Measurements from ENCODE around the gene RBBP8NL.

Gene RBBP8NL

GRCh38 chr20:62437927-62438326, 10.6 kb upstream of the RBBP8NL start:
- WGBS, 2 experiments (ENCODE audit: insufficient coverage in 2 of 2), result 93 to 94% methylated on average over 24 of the region's 24 CpGs
- no peaks in the 10 kb centered on the region for H3K4me1 ChIP-seq (ENCODE audit: control insufficient read depth, insufficient read depth, low read length, poor library complexity, severe bottlenecking)
- H3K9me3 ChIP-seq (ENCODE audit: control insufficient read depth, low read length), result no peaks in the 10 kb centered on the region
- H3K4me3 ChIP-seq (ENCODE audit: extremely low read depth, insufficient read depth, low read length, poor library complexity, severe bottlenecking), result no peak overlapping the region
- no peaks in the 10 kb centered on the region for H3K36me3 ChIP-seq (ENCODE audit: control insufficient read depth, insufficient read depth, low read length)
- no peak overlapping the region for H3K27ac ChIP-seq (ENCODE audit: low read depth, low read length, severe bottlenecking)

GRCh38 chr20:62437496-62437895, 10.2 kb upstream of the RBBP8NL start:
- Histone ChIP-seq H3K4me3 (ENCODE audit: extremely low read depth, insufficient read depth, low read length, poor library complexity, severe bottlenecking) (no peak overlapping the region), H3K4me1 (ENCODE audit: control insufficient read depth, insufficient read depth, low read length, poor library complexity, severe bottlenecking) (no peaks in the 10 kb centered on the region)
- WGBS, 2 experiments (ENCODE audit: insufficient coverage in 2 of 2), result 93% methylated on average over 9 to 10 of the region's 12 CpGs

GRCh38 chr20:62436692-62437091, 9.4 kb upstream of the RBBP8NL start:
- Histone ChIP-seq H3K27ac (ENCODE audit: low read depth, low read length, severe bottlenecking) (no peak overlapping the region), H3K36me3 (ENCODE audit: control insufficient read depth, insufficient read depth, low read length) (no peaks in the 10 kb centered on the region), H3K4me3 (ENCODE audit: extremely low read depth, insufficient read depth, low read length, poor library complexity, severe bottlenecking) (no peak overlapping the region), H3K9me3 (ENCODE audit: control insufficient read depth, low read length) (no peaks in the 10 kb centered on the region), H3K4me1 (ENCODE audit: control insufficient read depth, insufficient read depth, low read length, poor library complexity, severe bottlenecking) (no peaks in the 10 kb centered on the region)
- WGBS, 2 experiments (ENCODE audit: insufficient coverage in 2 of 2), result 90 to 100% methylated on average over 1 to 3 of the region's 3 CpGs

More at GRCh38 chr20:62437496-62437895, 10.2 kb upstream of the RBBP8NL start:
- Histone ChIP-seq H3K36me3 (ENCODE audit: control insufficient read depth, insufficient read depth, low read length) (no peaks in the 10 kb centered on the region), H3K27ac (ENCODE audit: low read depth, low read length, severe bottlenecking) (no peak overlapping the region), H3K9me3 (ENCODE audit: control insufficient read depth, low read length) (no peaks in the 10 kb centered on the region)

GRCh38 chr20:62433658-62434497, 6.5 kb upstream of the RBBP8NL start:
- Histone ChIP-seq H3K9me3 (ENCODE audit: control insufficient read depth, low read length) (no peaks in the 10 kb centered on the region), H3K4me3 (ENCODE audit: extremely low read depth, insufficient read depth, low read length, poor library complexity, severe bottlenecking) (no peak overlapping the region), H3K36me3 (ENCODE audit: control insufficient read depth, insufficient read depth, low read length) (no peaks in the 10 kb centered on the region), H3K27ac (ENCODE audit: low read depth, low read length, severe bottlenecking) (no peak overlapping the region), H3K4me1 (ENCODE audit: control insufficient read depth, insufficient read depth, low read length, poor library complexity, severe bottlenecking) (no peaks in the 10 kb centered on the region)
- WGBS, 2 experiments (ENCODE audit: insufficient coverage in 2 of 2), result 86 to 94% methylated on average over 24 to 25 of the region's 32 CpGs

- Histone ChIP-seq H3K4me3 (ENCODE audit: extremely low read depth, insufficient read depth, low read length, poor library complexity, severe bottlenecking) (no peak overlapping the region), H3K4me1 (ENCODE audit: control insufficient read depth, insufficient read depth, low read length, poor library complexity, severe bottlenecking) (peaks cover 4% of the 10 kb centered on the region)
- WGBS, 2 experiments (ENCODE audit: insufficient coverage in 2 of 2), result 74 to 77% methylated on average over 22 of the region's 23 CpGs
These were observed 3.6 kb upstream of the RBBP8NL start for GRCh38 chr20:62430866-62431447.

GRCh38 chr20:62430311-62430853, 3.0 kb upstream of the RBBP8NL start:
- Histone ChIP-seq H3K4me3 (ENCODE audit: extremely low read depth, insufficient read depth, low read length, poor library complexity, severe bottlenecking) (no peak overlapping the region), H3K4me1 (ENCODE audit: control insufficient read depth, insufficient read depth, low read length, poor library complexity, severe bottlenecking) (peaks cover 4% of the 10 kb centered on the region), H3K36me3 (ENCODE audit: control insufficient read depth, insufficient read depth, low read length) (no peaks in the 10 kb centered on the region), H3K27ac (ENCODE audit: low read depth, low read length, severe bottlenecking) (no peak overlapping the region), H3K9me3 (ENCODE audit: control insufficient read depth, low read length) (no peaks in the 10 kb centered on the region)
- 79 to 85% methylated on average over 4 to 8 of the region's 10 CpGs for WGBS, 2 experiments (ENCODE audit: insufficient coverage in 2 of 2)

More at GRCh38 chr20:62430866-62431447, 3.6 kb upstream of the RBBP8NL start:
- H3K36me3 ChIP-seq (ENCODE audit: control insufficient read depth, insufficient read depth, low read length), result no peaks in the 10 kb centered on the region
- no peak overlapping the region for H3K27ac ChIP-seq (ENCODE audit: low read depth, low read length, severe bottlenecking)
- no peaks in the 10 kb centered on the region for H3K9me3 ChIP-seq (ENCODE audit: control insufficient read depth, low read length)

GRCh38 chr20:62429455-62430310, 2.3 kb upstream of the RBBP8NL start:
- Histone ChIP-seq H3K27ac (ENCODE audit: low read depth, low read length, severe bottlenecking) (no peak overlapping the region), H3K4me3 (ENCODE audit: extremely low read depth, insufficient read depth, low read length, poor library complexity, severe bottlenecking) (no peak overlapping the region), H3K36me3 (ENCODE audit: control insufficient read depth, insufficient read depth, low read length) (no peaks in the 10 kb centered on the region), H3K9me3 (ENCODE audit: control insufficient read depth, low read length) (no peaks in the 10 kb centered on the region), H3K4me1 (ENCODE audit: control insufficient read depth, insufficient read depth, low read length, poor library complexity, severe bottlenecking) (peaks cover 4% of the 10 kb centered on the region)
- WGBS, 2 experiments (ENCODE audit: insufficient coverage in 2 of 2), result 93% methylated on average over 21 of the region's 23 CpGs

GRCh38 chr20:62428396-62429295, 1.3 kb upstream of the RBBP8NL start:
- Histone ChIP-seq H3K27ac (ENCODE audit: low read depth, low read length, severe bottlenecking) (no peak overlapping the region), H3K4me3 (ENCODE audit: extremely low read depth, insufficient read depth, low read length, poor library complexity, severe bottlenecking) (no peak overlapping the region), H3K4me1 (ENCODE audit: control insufficient read depth, insufficient read depth, low read length, poor library complexity, severe bottlenecking) (peaks cover 4% of the 10 kb centered on the region), H3K36me3 (ENCODE audit: control insufficient read depth, insufficient read depth, low read length) (no peaks in the 10 kb centered on the region), H3K9me3 (ENCODE audit: control insufficient read depth, low read length) (no peaks in the 10 kb centered on the region)
- WGBS, 2 experiments (ENCODE audit: insufficient coverage in 2 of 2), result 83% methylated on average over 22 to 27 of the region's 31 CpGs

- WGBS, 2 experiments (ENCODE audit: insufficient coverage in 2 of 2), result 93 to 95% methylated on average over 7 to 9 of the region's 10 CpGs
- H3K9me3 ChIP-seq (ENCODE audit: control insufficient read depth, low read length), result no peaks in the 10 kb centered on the region
- H3K4me3 ChIP-seq (ENCODE audit: extremely low read depth, insufficient read depth, low read length, poor library complexity, severe bottlenecking), result no peak overlapping the region
- no peaks in the 10 kb centered on the region for H3K36me3 ChIP-seq (ENCODE audit: control insufficient read depth, insufficient read depth, low read length)
- no peak overlapping the region for H3K27ac ChIP-seq (ENCODE audit: low read depth, low read length, severe bottlenecking)
- H3K4me1 ChIP-seq (ENCODE audit: control insufficient read depth, insufficient read depth, low read length, poor library complexity, severe bottlenecking), result peaks cover 4% of the 10 kb centered on the region
These were observed 648 bp upstream of the RBBP8NL start for GRCh38 chr20:62428002-62428372.

- H3K4me3 ChIP-seq (ENCODE audit: extremely low read depth, insufficient read depth, low read length, poor library complexity, severe bottlenecking), result no peak overlapping the region
- no peaks in the 10 kb centered on the region for H3K36me3 ChIP-seq (ENCODE audit: control insufficient read depth, insufficient read depth, low read length)
- WGBS, 2 experiments (ENCODE audit: insufficient coverage in 2 of 2), result 63 to 77% methylated on average over 16 to 18 of the region's 22 CpGs
- no peak overlapping the region for H3K27ac ChIP-seq (ENCODE audit: low read depth, low read length, severe bottlenecking)
- no peaks in the 10 kb centered on the region for H3K9me3 ChIP-seq (ENCODE audit: control insufficient read depth, low read length)
- peaks cover 4% of the 10 kb centered on the region for H3K4me1 ChIP-seq (ENCODE audit: control insufficient read depth, insufficient read depth, low read length, poor library complexity, severe bottlenecking)
These were observed 624 bp downstream of the RBBP8NL start for GRCh38 chr20:62426699-62427131.
